ENCODE results near the gene MOB3A.

MOB3A gene

GRCh38 chr19:2122982-2123381, 26.9 kb upstream of the MOB3A start:
- no peak for DNase-seq

- no peak for DNase-seq
Observed at GRCh38 chr19:2122251-2122650, 26.1 kb upstream of the MOB3A start.

- no peak for DNase-seq
Observed at GRCh38 chr19:2121416-2122051, 25.4 kb upstream of the MOB3A start.

- no peak for DNase-seq
Observed at GRCh38 chr19:2120821-2121220, 24.7 kb upstream of the MOB3A start.

GRCh38 chr19:2119921-2120785, 24.0 kb upstream of the MOB3A start:
- DNase-seq = no peak

- no peak for DNase-seq
Observed at GRCh38 chr19:2118438-2118837, 22.3 kb upstream of the MOB3A start.

- DNase-seq = no peak
Observed at GRCh38 chr19:2117215-2117960, 21.3 kb upstream of the MOB3A start.

GRCh38 chr19:2116507-2116906, 20.4 kb upstream of the MOB3A start:
- no peak for DNase-seq

GRCh38 chr19:2115911-2116426, 19.8 kb upstream of the MOB3A start:
- no peak for DNase-seq

- DNase-seq = no peak
Observed at GRCh38 chr19:2115324-2115723, 19.2 kb upstream of the MOB3A start.

GRCh38 chr19:2114821-2115220, 18.7 kb upstream of the MOB3A start:
- DNase-seq = no peak

- no peak for DNase-seq
Observed at GRCh38 chr19:2114218-2114617, 18.1 kb upstream of the MOB3A start.

- DNase-seq = no peak
Observed at GRCh38 chr19:2113439-2114211, 17.5 kb upstream of the MOB3A start.

GRCh38 chr19:2112516-2113320, 16.6 kb upstream of the MOB3A start:
- no peak for DNase-seq

- no peak for DNase-seq
Observed at GRCh38 chr19:2111886-2112285, 15.8 kb upstream of the MOB3A start.

GRCh38 chr19:2111425-2111824, 15.3 kb upstream of the MOB3A start:
- no peak for DNase-seq

- DNase-seq = no peak
Observed at GRCh38 chr19:2110822-2111221, 14.7 kb upstream of the MOB3A start.

- DNase-seq = no peak
Observed at GRCh38 chr19:2109046-2109864, 13.1 kb upstream of the MOB3A start.

GRCh38 chr19:2108251-2109016, 12.3 kb upstream of the MOB3A start:
- DNase-seq = no peak

- no peak for DNase-seq
Observed at GRCh38 chr19:2103045-2103707, 7.0 kb upstream of the MOB3A start.
